Stimulated activated CD8-positive, alpha-beta memory T cell treated with anti-CD3 and anti-CD28 coated beads, Interleukin-4, amount 100 ng/mL, for 4 hours (primary cell): ENCODE results near the gene GPRC5A.

Experiments used
- DNase-seq, 2 donors: peaks; one replicate each; pipeline ENCODE4 v3.0.0-alpha.2; 2020; ENCODE audit warnings: low read depth in 2 of 2, low spot score in 1 of 2

The GPRC5A gene

GRCh38 chr12:12938541-12938940 lies 47.2 kb downstream of the GPRC5A start:
- no peak for DNase-seq

- DNase-seq: no peak
These were observed 48.5 kb downstream of the GPRC5A start for GRCh38 chr12:12939888-12940287.

GRCh38 chr12:12941450-12942350 lies 50.3 kb downstream of the GPRC5A start:
- DNase-seq: no peak

- DNase-seq: no peak
These were observed 52.4 kb downstream of the GPRC5A start for GRCh38 chr12:12943586-12944260.

GRCh38 chr12:12945591-12945990 lies 54.2 kb downstream of the GPRC5A start:
- no peak for DNase-seq

GRCh38 chr12:12946686-12947355 lies 55.5 kb downstream of the GPRC5A start:
- no peak for DNase-seq

GRCh38 chr12:12947902-12948301 lies 56.5 kb downstream of the GPRC5A start:
- DNase-seq: no peak

- no peak for DNase-seq
These were observed 60.1 kb downstream of the GPRC5A start for GRCh38 chr12:12951504-12951903.

GRCh38 chr12:12952036-12952435 lies 60.7 kb downstream of the GPRC5A start, which contains the start of gene GPRC5D:
Gene GPRC5D, minus strand, starts transcription at chr12:12952170. Its CDS starts 1,786 bp downstream, at chr12:12950384.
- no peak for DNase-seq

- DNase-seq: no peak
These were observed 63.0 kb downstream of the GPRC5A start for GRCh38 chr12:12954356-12954755.

GRCh38 chr12:12954878-12955625 lies 63.7 kb downstream of the GPRC5A start:
- no peak for DNase-seq

GRCh38 chr12:12958886-12959285 lies 67.5 kb downstream of the GPRC5A start:
- DNase-seq: no peak

GRCh38 chr12:12960639-12961209 lies 69.4 kb downstream of the GPRC5A start:
- no peak for DNase-seq

GRCh38 chr12:12964255-12964654 lies 72.9 kb downstream of the GPRC5A start:
- no peak for DNase-seq

- DNase-seq: no peak
These were observed 74.5 kb downstream of the GPRC5A start for GRCh38 chr12:12965836-12966235.
